HL-60 (cell line): Measurements from ENCODE around the gene SRPK2.

Experiments
- TF ChIP-seq, protein P1 (sequence below): IDR thresholded peaks from one replicate; pipeline ENCODE4 v1.5.1; 2011; ENCODE audit warnings: low read length, control low read depth, inconsistent platforms; ENCODE audit not compliant: insufficient read depth
- TF ChIP-seq, protein P2 (sequence below): IDR thresholded peaks from 2 replicates; pipeline ENCODE4 v1.6.1; 2012; ENCODE audit warnings: low read depth; ENCODE audit not compliant: insufficient replicate concordance

DNA sequence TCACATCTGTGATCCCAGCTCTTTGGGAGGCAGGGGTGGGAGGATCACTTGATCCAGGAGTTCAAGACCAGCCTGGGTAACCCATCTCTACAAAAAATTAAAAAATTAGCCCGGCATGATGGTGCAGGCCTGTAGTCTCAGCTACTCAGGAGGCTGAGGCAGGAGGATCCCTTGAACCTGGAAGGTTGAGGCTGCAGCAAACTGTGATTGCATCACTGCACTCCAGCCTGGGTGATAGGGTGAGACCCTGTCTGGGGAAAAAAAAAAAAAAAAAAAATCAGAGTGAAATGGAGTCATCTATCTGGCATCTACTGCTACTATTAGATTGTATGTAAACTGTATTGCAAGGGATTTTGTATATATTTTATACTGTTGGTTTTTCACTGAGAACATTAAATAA is 315.6 kb downstream of the SRPK2 start:
- TF ChIP-seq, protein P1, sequence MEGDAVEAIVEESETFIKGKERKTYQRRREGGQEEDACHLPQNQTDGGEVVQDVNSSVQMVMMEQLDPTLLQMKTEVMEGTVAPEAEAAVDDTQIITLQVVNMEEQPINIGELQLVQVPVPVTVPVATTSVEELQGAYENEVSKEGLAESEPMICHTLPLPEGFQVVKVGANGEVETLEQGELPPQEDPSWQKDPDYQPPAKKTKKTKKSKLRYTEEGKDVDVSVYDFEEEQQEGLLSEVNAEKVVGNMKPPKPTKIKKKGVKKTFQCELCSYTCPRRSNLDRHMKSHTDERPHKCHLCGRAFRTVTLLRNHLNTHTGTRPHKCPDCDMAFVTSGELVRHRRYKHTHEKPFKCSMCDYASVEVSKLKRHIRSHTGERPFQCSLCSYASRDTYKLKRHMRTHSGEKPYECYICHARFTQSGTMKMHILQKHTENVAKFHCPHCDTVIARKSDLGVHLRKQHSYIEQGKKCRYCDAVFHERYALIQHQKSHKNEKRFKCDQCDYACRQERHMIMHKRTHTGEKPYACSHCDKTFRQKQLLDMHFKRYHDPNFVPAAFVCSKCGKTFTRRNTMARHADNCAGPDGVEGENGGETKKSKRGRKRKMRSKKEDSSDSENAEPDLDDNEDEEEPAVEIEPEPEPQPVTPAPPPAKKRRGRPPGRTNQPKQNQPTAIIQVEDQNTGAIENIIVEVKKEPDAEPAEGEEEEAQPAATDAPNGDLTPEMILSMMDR: no peak
- TF ChIP-seq, protein P2, sequence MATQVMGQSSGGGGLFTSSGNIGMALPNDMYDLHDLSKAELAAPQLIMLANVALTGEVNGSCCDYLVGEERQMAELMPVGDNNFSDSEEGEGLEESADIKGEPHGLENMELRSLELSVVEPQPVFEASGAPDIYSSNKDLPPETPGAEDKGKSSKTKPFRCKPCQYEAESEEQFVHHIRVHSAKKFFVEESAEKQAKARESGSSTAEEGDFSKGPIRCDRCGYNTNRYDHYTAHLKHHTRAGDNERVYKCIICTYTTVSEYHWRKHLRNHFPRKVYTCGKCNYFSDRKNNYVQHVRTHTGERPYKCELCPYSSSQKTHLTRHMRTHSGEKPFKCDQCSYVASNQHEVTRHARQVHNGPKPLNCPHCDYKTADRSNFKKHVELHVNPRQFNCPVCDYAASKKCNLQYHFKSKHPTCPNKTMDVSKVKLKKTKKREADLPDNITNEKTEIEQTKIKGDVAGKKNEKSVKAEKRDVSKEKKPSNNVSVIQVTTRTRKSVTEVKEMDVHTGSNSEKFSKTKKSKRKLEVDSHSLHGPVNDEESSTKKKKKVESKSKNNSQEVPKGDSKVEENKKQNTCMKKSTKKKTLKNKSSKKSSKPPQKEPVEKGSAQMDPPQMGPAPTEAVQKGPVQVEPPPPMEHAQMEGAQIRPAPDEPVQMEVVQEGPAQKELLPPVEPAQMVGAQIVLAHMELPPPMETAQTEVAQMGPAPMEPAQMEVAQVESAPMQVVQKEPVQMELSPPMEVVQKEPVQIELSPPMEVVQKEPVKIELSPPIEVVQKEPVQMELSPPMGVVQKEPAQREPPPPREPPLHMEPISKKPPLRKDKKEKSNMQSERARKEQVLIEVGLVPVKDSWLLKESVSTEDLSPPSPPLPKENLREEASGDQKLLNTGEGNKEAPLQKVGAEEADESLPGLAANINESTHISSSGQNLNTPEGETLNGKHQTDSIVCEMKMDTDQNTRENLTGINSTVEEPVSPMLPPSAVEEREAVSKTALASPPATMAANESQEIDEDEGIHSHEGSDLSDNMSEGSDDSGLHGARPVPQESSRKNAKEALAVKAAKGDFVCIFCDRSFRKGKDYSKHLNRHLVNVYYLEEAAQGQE: no peak
